Suprapubic skin (tissue), 3 donors: ENCODE data around the gene EPC1.

Source experiments
- POLR2AphosphoS5 ChIP-seq, 3 donors: sonication (generic); formaldehyde crosslinking; IDR thresholded peaks; one replicate each; pipeline ENCODE4 v1.6.1; 2017; ENCODE audit warnings: antibody characterized with exemption in 3 of 3
- TF ChIP-seq, protein P1 (sequence below), 2 donors: fragments of 200-600 bp in 1 of 2; fragments of 450-650 bp in 1 of 2; sonication (generic) in 1 of 2; IDR thresholded peaks; one replicate each; pipeline ENCODE4 v1.5.1; 2016 to 2019; ENCODE audit warnings: antibody characterized with exemption in 2 of 2, mild to moderate bottlenecking in 1 of 2, moderate library complexity in 1 of 2

DNA sequence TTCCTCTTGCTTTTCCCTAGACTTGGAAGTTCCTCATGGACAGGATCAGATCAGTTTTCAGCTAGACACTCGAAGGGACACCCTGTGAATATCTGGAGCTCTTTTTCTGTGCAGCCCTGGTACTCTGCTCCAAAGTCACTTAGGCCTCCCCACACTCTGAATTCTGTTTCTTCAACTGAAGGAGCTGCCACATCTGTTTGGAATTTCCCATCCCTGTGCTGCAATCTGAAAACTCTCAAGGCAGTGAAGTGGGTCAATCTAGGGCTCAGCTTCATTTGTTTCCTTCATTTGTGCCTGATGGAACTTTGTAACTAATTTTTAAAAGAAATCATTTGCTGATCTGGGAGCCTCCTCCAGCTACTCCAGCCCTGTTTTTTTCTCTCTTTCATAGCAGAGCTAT lies 9.6 kb downstream of the EPC1 start:
- TF ChIP-seq POLR2AphosphoS5 (IDR thresholded peaks at IDR 0.05), result no peak
- TF ChIP-seq, protein P1, sequence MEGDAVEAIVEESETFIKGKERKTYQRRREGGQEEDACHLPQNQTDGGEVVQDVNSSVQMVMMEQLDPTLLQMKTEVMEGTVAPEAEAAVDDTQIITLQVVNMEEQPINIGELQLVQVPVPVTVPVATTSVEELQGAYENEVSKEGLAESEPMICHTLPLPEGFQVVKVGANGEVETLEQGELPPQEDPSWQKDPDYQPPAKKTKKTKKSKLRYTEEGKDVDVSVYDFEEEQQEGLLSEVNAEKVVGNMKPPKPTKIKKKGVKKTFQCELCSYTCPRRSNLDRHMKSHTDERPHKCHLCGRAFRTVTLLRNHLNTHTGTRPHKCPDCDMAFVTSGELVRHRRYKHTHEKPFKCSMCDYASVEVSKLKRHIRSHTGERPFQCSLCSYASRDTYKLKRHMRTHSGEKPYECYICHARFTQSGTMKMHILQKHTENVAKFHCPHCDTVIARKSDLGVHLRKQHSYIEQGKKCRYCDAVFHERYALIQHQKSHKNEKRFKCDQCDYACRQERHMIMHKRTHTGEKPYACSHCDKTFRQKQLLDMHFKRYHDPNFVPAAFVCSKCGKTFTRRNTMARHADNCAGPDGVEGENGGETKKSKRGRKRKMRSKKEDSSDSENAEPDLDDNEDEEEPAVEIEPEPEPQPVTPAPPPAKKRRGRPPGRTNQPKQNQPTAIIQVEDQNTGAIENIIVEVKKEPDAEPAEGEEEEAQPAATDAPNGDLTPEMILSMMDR (IDR thresholded peaks at IDR 0.05), result no peak
